Testis (tissue), 3 donors: ENCODE measurements around the gene NCKAP5. TPM values are rescaled to one million over a fixed set of nuclear protein-coding genes. Genes with fewer than 3 reads are reported as not detected.

ENCODE experiments used
- DNase-seq: peaks from one replicate; pipeline ENCODE4 v3.0.0-alpha.2; 2019
- H3K27ac ChIP-seq, 2 donors: fragments of 200-600 bp; sonication (generic); one replicate each; pipeline ENCODE4 v1.5.1; 2019
- H3K27me3 ChIP-seq: fragments of 200-600 bp; sonication (generic); one replicate; pipeline ENCODE4 v1.5.1; 2019
- H3K36me3 ChIP-seq: fragments of 200-600 bp; sonication (generic); one replicate; pipeline ENCODE4 v1.5.1; 2017; ENCODE audit warnings: low read depth; ENCODE audit errors: missing control alignments
- H3K4me1 ChIP-seq: fragments of 200-600 bp; sonication (generic); one replicate; pipeline ENCODE4 v1.5.1; 2019
- H3K4me3 ChIP-seq, 2 donors: fragments of 200-600 bp; sonication (generic); one replicate each; pipeline ENCODE4 v1.5.1; 2017 to 2019
- H3K9me3 ChIP-seq: fragments of 200-600 bp; sonication (generic); one replicate; pipeline ENCODE4 v1.5.1; 2017
- POLR2A ChIP-seq: fragments of 450-650 bp; IDR thresholded peaks from one replicate; pipeline ENCODE4 v1.6.1; 2017; ENCODE audit warnings: antibody characterized with exemption, mild to moderate bottlenecking, moderate library complexity
- WGBS, 2 donors: methylation state at CpG; one replicate each; pipeline ENCODE4 v1.1.5; 2018; 5-methylcytosine and 5-hydroxymethylcytosine counted together
- intact Hi-C: fragments of 100-400 bp; cut with DNase I; formaldehyde crosslinking; loops from one replicate; pipeline ENCODE4 v1.15.1; 2023; ENCODE audit warnings: low total_unique reads
- polyA plus RNA-seq: library from polyadenylated mRNA; stranded (reverse); fragments of 350-450 nt; fragmentation: Illumina TruSeq; extraction: RNeasy Lipid Tissue Mini Kit (QIAGEN cat#74804); gene quantifications from one replicate; pipeline ENCODE4 v1.2.3, GENCODE V29; 2014; ENCODE audit warnings: low read depth, low replicate concordance; ENCODE audit not compliant: insufficient read depth
- total RNA-seq, 2 donors: library from RNA; depleted of rRNA; stranded (reverse); fragments of >200 nt; gene quantifications; one replicate each; pipeline ENCODE4 v1.2.3, GENCODE V29; 2016
- TF ChIP-seq, protein P1 (sequence below), 3 experiments: fragments of 450-650 bp in 2 of 3; fragments of 200-600 bp in 1 of 3; sonication (generic) in 1 of 3; IDR thresholded peaks; one replicate each; pipeline ENCODE4 v1.5.1; 2016 to 2019; ENCODE audit warnings: antibody characterized with exemption in 3 of 3, mild to moderate bottlenecking in 2 of 3, moderate library complexity in 1 of 3

NCKAP5 gene
- total and polyA plus RNA-seq, 3 donors from 2014 or later: 3.0 to 7.6 (median 6.3) TPM

DNA sequence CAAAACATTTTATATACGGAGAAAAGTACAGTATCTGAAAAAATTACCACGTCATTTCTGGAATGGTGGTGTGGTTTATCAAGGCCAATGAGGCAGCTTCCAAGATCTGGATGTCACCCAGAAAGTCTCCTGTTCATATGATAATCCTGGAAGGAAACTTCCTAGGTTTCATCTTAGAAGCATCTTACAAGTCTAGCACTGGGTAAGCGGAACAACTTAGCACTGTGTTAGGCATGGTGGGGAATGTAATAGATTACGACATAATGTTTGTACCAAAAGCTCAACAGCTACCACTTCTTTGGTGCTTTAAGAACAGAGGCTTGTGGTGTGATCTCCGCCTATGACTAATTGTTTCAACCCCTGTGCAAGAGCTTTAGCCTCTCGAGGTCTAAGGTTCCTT lies 835.2 kb downstream of the NCKAP5 start:
- Histone ChIP-seq H3K9me3 (no peaks in the 10 kb centered on the region), H3K27me3 (no peaks in the 10 kb centered on the region), H3K4me1 (no peaks in the 10 kb centered on the region), H3K36me3 (no peaks in the 10 kb centered on the region), H3K27ac (no peak overlapping the region), H3K4me3 (no peak overlapping the region)
- WGBS, 2 donors: 79 to 94% methylated on average over 6 of the region's 6 CpGs
- intact Hi-C loops: no loop called here
- DNase-seq: no peak
- TF ChIP-seq POLR2A: no peak
- TF ChIP-seq, protein P1, sequence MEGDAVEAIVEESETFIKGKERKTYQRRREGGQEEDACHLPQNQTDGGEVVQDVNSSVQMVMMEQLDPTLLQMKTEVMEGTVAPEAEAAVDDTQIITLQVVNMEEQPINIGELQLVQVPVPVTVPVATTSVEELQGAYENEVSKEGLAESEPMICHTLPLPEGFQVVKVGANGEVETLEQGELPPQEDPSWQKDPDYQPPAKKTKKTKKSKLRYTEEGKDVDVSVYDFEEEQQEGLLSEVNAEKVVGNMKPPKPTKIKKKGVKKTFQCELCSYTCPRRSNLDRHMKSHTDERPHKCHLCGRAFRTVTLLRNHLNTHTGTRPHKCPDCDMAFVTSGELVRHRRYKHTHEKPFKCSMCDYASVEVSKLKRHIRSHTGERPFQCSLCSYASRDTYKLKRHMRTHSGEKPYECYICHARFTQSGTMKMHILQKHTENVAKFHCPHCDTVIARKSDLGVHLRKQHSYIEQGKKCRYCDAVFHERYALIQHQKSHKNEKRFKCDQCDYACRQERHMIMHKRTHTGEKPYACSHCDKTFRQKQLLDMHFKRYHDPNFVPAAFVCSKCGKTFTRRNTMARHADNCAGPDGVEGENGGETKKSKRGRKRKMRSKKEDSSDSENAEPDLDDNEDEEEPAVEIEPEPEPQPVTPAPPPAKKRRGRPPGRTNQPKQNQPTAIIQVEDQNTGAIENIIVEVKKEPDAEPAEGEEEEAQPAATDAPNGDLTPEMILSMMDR (IDR thresholded peaks at IDR 0.05): no peak

DNA sequence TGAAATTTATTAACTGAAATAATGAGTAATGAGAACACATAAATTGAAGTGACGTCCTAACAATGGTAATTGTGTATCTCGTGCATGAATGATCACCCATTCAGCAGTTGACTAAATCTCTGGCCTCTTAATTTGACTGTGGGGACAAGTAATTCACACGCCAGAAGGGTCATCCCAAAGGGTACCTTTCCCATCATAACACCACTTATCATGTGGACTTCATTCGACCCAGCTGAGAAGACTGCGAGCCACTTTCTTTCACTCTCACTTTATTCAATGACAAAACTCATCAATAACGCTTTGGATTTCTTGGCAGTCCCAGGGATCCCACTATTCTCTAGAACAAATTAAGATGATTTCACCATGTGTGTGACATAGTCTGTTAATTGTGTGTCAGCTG lies 835.6 kb downstream of the NCKAP5 start:
- Histone ChIP-seq H3K4me3 (no peak overlapping the region), H3K9me3 (no peaks in the 10 kb centered on the region), H3K27me3 (no peaks in the 10 kb centered on the region), H3K36me3 (no peaks in the 10 kb centered on the region), H3K27ac (no peak overlapping the region), H3K4me1 (no peaks in the 10 kb centered on the region)
- TF ChIP-seq POLR2A: no peak
- TF ChIP-seq, protein P1 (IDR thresholded peaks at IDR 0.05): no peak
- no peak for DNase-seq
- intact Hi-C loops: no loop called here
- 90 to 91% methylated on average over 6 of the region's 6 CpGs for WGBS, 2 donors

DNA sequence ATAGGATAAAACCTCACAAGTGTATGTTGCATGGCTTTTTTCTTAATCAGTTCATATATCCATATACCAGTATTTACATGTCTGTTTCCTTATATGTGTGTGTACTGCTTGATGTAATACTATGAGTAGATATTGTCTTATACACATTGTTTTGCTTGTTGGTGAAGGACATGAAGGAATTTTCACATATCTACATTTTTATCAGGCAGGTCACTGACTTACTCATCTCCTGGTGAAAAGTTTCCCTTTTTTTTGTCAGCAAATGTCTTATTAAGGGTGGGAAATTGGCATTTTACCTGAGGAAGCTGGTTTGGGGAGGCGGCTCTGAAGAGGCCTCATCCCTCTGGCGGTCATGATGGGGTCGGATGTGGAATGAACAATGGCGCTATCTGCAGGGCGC lies 836.8 kb downstream of the NCKAP5 start:
- H3K27me3 ChIP-seq: no peaks in the 10 kb centered on the region
- intact Hi-C loops: no loop called here
- H3K27ac ChIP-seq: no peak overlapping the region
- no peak for TF ChIP-seq POLR2A
- TF ChIP-seq, protein P1 (IDR thresholded peaks at IDR 0.05): no peak
- H3K4me1 ChIP-seq: no peaks in the 10 kb centered on the region
- H3K4me3 ChIP-seq: no peak overlapping the region
- H3K36me3 ChIP-seq: no peaks in the 10 kb centered on the region
- no peaks in the 10 kb centered on the region for H3K9me3 ChIP-seq
- 92 to 97% methylated on average over 5 of the region's 5 CpGs for WGBS, 2 donors
- DNase-seq: no peak

DNA sequence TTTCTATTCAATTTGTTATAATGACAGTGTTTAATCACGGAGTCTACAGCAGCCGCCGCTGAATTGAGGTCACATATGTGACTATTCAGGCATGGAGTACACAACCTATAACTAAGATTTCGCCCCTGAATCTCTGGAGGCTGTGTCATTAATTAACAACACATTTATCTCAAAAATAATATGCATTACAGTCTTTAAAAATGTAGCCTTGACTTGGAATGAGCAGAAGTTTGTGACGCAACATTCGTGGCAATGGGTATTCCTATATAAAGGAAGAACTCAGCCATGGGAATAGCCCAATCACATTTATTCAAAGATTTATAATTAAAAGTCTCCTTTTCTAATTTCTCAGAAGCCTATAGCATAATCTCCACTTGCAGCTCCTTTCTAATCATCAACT lies 837.7 kb downstream of the NCKAP5 start:
- Histone ChIP-seq H3K4me3 (no peak overlapping the region), H3K36me3 (no peaks in the 10 kb centered on the region), H3K27me3 (no peaks in the 10 kb centered on the region), H3K9me3 (no peaks in the 10 kb centered on the region), H3K27ac (no peak overlapping the region), H3K4me1 (no peaks in the 10 kb centered on the region)
- WGBS, 2 donors: 92 to 97% methylated on average over 6 of the region's 6 CpGs
- TF ChIP-seq POLR2A: no peak
- TF ChIP-seq, protein P1 (IDR thresholded peaks at IDR 0.05): no peak
- no peak for DNase-seq
- intact Hi-C loops: no loop called here

DNA sequence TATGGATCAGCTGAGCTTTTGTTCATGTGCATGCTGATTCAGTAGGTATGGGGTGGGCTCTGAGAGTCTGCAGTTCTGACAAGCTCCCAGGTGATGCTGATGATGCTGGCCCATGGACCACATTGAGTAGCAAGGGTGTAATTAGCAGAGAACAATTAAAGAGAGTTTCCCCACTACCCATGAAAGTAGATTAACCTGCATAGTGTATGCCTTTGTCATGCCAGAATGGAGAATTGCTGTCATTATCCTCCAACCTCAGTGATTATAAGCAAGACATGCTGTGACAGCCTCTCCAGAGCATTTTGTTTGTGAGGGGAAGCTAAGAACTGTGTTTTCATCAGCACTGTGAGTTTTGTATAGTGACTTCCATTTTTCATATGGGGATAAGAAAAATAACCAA lies 838.7 kb downstream of the NCKAP5 start:
- TF ChIP-seq, protein P1 (IDR thresholded peaks at IDR 0.05): no peak
- no peak for TF ChIP-seq POLR2A
- Histone ChIP-seq H3K27ac (no peak overlapping the region), H3K9me3 (no peaks in the 10 kb centered on the region), H3K27me3 (no peaks in the 10 kb centered on the region), H3K36me3 (no peaks in the 10 kb centered on the region), H3K4me3 (no peak overlapping the region), H3K4me1 (no peaks in the 10 kb centered on the region)
- no peak for DNase-seq
- intact Hi-C loops: no loop called here
